GM19467 (cell line): ENCODE data around the gene DENND6B.

Source experiments
- ATAC-seq: cut with Tn5 transposase; IDR thresholded peaks from one replicate; pipeline ENCODE4 v1.9.1; 2021; ENCODE audit warnings: mild to moderate bottlenecking, moderate library complexity; ENCODE audit not compliant: unreplicated experiment

DENND6B gene

GRCh38 chr22:50289942-50290630 is 36.7 kb downstream of the DENND6B start:
- ATAC-seq: no peak

DNA sequence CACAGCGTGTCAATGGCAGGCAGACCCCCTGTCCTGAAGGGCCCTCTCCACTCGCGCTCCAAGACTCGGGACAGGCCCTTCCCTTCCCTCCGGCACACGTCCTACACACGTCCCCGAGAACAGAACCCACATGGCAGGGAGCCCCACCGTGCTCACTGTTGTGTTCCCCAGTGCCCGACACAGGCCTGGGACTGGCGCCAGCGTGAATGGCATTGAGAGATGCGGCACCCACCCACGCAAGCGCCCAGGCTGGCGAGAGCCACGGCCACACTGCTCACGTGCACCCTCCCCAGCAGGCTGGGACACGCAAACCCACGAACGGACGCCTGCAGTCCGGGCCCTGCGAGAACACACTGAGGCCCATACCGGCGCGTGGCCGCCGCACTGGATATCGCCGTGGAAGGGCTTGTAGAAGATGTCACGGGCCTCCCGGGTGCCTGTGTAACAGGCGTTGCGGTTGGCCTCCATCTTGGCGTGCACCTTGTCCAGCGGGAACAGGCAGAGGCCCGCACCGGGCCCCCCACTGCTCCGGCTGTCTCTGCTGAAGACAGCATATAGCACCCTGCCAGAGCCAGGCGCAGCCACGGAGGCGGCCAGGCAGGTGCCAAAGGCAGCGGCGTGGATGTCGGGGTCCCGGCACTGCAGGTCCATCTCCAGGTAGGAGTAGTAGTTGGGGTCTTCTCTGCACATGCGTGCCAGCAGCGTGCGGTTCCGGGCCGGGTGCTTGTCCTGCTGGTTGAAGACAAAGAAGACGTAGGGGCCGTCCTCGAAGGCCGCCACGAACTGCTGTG is 37.5 kb downstream of the DENND6B start:
- no peak for ATAC-seq

DNA sequence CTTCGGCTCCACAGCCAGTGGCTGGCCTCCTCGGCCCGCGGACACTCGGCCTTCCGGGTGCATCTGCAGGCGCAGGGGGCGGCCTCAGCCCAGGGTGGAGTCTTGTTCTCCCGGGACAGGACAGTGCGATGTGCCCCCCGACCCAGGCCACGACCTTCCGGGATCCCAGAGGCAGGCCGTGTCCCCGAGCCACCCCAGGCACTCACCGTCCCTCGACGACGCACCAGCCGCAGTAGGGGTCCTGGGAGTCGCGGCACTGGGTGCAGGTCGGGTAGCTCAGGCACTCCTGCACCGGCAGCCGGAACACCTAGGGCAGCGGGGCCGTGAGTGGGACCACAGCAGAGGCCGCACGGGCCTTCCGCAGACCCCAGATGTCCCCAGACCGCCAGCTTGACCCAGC is 39.1 kb downstream of the DENND6B start:
- ATAC-seq: no peak

- ATAC-seq: no peak
Measured at GRCh38 chr22:50286701-50287318, 40.0 kb downstream of the DENND6B start.

GRCh38 chr22:50286275-50286674 is 40.5 kb downstream of the DENND6B start:
- no peak for ATAC-seq

DNA sequence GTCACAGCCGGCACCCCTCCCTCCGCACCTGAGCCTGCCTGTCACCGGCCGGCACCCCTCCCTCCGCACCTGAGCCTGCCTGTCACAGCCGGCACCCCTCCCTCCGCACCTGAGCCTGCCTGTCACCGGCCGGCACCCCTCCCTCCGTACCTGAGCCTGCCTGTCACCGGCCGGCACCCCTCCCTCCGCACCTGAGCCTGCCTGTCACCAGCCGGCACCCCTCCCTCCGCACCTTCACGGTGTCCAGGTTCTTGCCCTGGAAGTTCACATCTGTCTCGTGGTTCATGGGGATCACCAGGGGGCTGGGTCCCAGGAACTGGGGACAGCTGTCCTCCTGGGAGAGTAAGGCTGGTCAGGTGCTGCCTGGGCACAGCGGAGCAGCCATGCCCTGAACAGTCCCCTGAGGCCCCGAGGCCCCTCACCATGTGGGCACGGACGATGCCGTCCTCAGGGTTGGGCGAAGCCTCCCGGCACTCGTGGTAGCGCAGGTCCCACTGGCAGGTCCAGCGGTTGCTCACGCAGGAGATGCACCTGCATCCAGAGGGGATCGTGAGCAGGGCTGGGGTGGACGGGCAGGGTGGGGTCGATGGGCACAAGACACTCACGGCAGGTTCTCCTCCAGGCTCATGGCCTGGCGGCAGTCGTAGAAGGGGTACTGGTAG is 41.1 kb downstream of the DENND6B start:
- no peak for ATAC-seq

GRCh38 chr22:50284479-50284878 is 42.3 kb downstream of the DENND6B start:
- no peak for ATAC-seq

DNA sequence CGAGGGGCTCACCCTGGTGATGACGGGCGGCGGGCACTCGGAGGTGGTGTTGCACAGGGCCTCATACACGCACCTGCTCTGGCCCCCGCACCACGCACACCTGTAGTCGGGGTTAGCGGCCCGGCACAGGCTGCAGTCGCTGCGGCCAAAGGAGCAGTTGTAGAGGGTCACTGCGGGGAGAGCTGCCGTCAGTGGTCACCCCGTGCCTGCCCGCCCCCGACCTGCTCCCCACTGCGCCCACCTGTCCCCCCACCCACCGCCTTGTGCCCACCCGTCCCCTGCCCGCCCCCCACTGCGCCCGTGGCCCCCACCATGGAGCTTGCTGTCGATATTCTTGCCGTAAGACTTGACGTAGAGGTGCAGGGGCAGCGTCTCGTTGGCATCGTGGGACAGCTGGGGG is 43.0 kb downstream of the DENND6B start:
- ATAC-seq: no peak

GRCh38 chr22:50282361-50283155 is 44.3 kb downstream of the DENND6B start:
- ATAC-seq: no peak

- no peak for ATAC-seq
Measured at GRCh38 chr22:50281957-50282356, 44.9 kb downstream of the DENND6B start.

DNA sequence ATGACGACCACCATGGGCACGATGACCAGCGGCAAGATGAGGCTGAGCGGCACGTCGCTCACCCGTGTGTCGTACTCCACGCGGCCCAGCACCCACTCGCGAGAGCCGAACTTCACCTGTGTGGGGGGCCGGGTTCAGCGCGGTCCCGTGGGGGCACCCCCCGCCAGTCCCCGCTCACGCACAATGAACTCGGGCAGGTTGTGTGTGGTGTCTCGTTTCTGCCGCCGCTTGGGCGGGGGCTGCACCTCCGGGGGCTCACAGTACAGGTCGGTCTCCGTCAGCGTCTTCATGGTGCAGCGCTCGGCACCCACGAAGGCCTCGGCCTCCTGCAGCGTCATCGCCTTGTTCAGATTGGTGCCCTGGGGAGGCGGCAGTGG is 45.4 kb downstream of the DENND6B start:
- no peak for ATAC-seq

- no peak for ATAC-seq
Measured at GRCh38 chr22:50280708-50281383, 46.0 kb downstream of the DENND6B start.

DNA sequence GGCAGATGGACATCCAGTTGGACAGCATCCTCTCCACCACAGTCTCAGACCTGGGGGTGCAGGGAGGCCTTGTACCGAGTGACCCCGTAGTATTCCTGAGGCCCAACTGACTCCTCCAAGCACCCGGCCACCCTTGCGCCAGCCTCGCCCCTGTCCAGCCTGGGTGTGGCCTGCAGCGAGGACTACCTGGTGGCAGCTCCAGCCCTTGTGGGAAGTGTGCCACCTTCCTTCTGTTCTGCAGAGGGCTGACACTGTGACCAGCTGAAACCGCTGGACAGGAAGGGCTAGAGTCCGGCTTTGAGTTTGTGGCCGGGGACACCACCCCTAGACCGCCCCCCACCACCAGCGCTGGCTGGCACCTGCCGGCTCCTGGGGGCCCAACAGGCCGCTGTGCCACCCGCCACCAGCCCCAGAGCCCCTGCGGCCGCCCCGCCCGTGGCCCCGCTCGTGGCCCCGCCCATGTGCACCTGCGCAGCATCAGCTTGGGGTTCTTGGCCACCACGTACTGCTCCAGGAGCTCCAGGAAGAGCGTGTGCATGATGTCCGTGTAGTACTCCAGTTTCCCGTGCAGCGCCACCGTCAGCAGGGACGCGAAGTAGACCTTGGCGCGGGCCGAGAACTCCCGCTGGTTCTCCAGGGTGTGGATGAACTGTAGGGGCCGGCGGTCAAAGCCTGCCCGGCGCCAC is 46.6 kb downstream of the DENND6B start:
- ATAC-seq: no peak

GRCh38 chr22:50278956-50279619 is 47.7 kb downstream of the DENND6B start:
- no peak for ATAC-seq

DNA sequence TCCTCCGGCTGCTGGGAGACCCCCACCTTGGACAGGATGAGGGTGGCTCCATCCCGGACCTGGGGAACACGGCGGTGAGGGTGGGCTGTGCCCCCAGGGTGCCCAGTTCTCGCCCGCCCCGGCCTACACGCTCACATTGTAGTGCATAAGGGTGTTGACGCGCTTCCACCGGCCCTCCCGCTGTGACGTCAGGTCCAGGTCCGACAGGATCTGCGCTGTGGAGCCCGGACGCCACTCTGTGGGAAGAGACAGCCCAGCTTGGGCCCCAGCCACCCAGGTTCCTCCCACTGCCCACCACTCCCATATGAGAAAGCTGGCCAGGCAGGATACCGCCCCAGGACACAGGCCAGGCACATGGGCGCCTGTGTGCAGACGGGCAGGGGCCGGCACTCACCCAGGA is 48.4 kb downstream of the DENND6B start:
- ATAC-seq: no peak

DNA sequence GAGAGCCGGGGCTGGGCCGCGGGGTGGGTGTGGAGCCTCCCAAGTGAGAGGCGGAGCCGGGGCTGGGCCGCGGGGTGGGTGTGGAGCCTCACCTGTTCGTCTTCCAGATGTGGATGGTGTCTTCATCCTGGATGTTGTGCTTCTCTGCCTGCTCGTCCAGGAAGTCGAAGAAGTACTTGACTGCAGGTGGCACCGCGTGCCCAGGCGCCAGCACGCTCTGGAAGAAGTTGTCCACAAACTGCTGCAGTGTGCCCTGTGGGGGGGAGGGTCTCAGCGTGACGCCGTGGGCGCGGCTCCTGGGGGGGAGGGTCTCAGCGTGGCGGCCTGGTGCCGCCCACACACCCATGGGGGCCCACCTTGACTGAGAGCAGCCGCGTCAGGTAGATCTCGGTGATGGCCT is 49.1 kb downstream of the DENND6B start:
- ATAC-seq: no peak

DNA sequence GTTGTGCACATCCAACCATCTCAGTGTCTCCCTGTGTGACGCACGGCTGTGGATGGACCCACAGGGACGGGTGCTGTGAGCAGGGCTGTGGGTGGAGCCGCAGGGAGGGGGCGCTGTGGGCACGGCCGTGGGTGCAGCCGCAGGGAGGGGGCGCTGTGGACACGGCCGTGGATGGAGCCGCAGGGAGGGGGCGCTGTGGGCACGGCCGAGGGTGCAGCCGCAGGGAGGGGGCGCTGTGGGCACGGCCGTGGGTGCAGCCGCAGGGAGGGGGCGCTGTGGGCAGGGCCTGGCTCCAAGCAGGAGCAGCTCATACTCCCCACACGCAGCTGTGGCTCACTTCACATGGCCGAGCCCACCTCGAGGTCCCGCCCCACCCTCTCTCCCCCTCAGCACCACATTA is 50.7 kb downstream of the DENND6B start:
- ATAC-seq: peak; percentile 51

- ATAC-seq: no peak
Measured at GRCh38 chr22:50275181-50276055, 51.4 kb downstream of the DENND6B start.
